Stimulated activated CD4-positive, alpha-beta T cell treated with anti-CD3 and anti-CD28 coated beads, Interleukin-4, amount 100 ng/mL, for 4 hours (primary cell): ENCODE measurements around the gene AGPAT4.
"Not testable (repeated sequence)": the region's sequence is repeated elsewhere in the genome, so short reads cannot be mapped to it uniquely, and the experiment has no call there.

ENCODE experiments used
- DNase-seq, 2 experiments: peaks; one replicate each; pipeline ENCODE4 v3.0.0-alpha.2; 2020

AGPAT4 gene

DNA sequence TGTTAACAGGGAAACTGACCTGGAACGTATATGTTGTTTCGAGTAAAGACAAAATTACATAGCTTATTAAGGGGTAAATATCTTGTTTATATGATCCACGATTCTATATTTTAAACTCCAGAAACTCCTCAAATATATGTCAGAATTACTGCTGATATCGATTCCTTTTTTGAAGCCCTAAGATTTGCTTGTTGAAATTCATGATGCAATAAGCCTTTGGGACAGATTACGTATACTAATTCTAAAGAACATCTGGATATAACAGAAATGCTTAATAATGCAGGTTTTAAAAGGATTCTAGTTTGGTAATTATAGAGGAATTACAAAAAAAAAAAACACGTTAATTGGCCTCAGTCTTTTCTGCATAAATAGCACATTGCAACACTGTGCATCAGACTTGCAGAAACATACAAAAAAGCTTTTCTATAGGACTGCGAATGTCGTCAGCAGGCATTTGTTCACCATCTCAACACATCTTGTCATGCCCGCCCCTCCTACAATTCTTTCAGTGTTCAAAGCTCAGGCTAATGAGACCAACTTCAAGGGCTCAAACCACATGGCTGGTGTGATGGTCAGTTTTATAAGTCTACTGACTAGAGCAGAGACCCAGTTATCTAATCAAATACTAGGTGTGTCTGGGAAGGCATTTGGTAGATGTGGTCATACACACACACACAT, 74.9 kb downstream of the AGPAT4 start:
- DNase-seq: no peak

DNA sequence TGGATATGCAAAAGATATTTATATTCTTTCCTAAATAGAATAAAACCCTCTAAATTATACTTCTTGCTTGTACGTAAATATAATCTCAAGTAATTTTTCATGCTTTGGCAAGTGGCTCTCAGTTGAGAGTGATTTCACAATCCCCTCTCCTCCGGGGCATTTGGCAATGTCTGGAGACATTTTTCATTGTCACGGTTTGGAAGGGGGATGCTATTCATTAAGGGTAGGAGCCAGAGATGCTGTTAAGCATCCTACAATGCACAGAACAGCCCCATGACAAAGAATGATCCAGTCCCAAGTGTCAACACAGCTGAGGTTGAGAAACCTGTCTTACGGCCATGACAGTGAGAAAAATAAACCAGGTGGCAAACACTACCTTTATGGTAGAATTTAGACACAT, 75.7 kb downstream of the AGPAT4 start:
- DNase-seq: no peak

DNA sequence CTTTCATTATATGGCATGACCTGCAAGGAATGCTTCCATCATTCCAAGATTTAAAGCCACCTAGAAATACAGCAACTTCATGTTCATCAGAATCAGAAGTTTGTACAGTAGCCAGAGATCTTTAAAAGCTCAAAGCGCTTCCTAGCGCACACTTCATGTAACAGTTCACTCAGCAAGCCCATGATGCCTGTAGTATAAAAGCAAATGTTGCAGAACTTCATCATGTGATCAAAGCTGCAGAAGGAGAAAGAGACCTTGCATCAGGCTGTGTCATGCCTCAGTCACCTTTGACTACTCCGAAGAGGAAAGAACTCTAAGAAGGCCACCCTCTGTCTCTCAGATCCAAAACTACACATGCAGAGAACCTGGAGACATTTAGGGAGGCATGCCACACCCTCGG, 78.5 kb downstream of the AGPAT4 start:
- DNase-seq: no peak

DNA sequence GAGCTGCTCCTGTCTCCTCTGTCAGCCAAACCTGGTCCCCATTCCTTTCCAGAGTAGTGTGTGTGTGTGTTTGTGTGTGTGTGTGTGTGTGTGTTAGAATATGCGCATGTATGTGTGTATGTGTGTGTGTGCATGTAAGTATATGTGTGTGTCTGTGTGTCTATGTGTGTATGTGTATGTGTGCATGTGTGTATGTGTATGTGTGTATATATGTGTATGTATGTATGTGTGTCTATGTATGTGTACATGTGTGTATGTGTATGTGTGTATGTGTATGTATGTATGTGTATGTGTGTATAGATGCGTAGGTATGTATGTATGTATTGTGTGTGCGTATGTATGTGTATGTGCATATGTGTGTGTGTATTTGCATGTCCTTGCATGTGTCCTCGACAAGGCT, 79.5 kb downstream of the AGPAT4 start:
- no peak for DNase-seq

DNA sequence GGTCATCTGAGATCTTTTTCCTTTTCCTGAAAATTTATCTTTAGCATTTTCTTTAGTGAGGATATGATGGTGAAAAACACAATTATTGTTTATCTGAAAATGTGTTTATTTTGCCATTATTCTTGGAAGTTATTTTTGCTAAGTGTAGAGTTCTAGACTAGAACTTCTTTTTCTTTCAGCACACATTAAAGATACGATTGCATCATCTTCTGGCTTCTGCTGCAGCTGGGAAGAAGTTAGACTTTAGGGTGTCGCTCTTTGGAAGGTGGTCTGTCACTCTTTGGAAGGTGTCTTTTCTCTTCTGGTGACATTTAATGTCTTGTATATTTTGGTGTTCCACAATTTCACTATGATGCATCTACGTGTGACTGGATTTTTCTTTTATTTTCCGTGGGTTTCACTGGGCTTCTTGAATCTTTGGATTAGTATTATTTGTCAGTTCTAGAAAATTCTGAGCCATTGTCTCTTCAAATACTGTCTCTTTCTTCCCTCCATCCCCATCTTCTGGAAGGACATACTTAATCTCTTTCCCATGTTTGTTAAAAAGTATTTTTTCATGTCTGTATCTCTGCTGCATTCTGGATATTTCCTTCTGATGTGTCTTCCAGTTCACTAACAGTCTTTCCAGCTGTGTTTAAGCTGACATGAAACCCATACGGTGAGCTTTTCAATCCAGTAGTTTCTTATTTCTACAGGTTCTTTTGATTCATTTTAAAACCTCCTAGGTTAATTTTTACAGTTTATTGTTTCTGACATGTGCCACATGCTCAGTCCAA, 81.0 kb downstream of the AGPAT4 start:
- DNase-seq: no peak

DNA sequence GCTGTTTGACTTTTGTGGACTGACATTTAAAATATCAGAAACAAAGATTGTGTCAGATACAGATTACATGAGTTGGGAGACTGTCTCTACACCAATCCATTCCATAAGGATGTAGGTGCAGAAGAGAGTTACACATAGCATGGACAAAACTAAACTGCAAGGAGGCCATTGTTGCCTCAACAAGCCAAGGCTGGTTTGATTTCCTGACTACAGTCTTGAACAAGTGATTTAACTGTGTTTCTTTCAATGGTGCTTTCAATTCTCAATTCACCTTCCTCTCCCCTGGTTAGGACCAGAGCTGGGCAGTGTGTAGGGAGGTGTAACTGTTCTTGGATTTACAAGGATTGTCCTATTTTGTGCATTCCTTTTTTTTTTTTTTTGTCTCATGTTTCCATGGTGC, 82.2 kb downstream of the AGPAT4 start:
- DNase-seq: no peak

DNA sequence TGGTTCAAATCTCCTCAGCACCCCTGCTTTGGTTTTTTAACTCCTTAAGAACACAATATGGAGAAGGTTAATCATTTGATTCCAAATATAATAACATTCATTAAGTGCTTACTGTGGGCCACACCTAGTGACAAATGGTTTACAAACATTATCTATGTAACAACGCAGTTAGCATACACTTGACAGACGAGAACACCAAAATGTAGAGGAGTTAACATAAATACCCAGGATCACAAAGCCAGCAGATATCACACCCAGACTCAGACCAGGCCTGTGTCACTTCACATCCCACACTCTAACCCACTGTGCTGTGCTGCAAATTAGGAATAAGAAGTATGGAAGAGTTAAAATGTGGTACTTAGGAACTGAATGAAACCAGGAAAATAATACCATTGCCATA, 82.9 kb downstream of the AGPAT4 start:
- DNase-seq: no peak

DNA sequence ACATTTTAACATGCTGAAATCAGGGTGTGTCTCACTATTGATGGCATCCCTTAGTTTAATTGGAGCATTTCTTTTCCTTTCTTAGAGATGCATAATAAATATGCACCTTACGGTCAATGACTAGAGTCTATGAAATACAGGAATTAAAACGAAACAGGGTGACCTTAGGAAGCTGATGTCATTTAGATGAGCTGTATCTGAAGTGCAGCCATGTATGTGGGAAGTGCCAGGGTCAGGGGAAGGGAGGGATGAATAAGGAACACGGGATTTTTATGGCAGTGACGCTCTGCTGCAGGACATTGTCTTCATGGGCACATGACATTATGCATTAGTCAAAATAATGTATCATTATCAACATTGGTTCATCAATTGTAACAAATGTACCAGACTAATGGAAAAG, 84.0 kb downstream of the AGPAT4 start:
- DNase-seq: no peak

DNA sequence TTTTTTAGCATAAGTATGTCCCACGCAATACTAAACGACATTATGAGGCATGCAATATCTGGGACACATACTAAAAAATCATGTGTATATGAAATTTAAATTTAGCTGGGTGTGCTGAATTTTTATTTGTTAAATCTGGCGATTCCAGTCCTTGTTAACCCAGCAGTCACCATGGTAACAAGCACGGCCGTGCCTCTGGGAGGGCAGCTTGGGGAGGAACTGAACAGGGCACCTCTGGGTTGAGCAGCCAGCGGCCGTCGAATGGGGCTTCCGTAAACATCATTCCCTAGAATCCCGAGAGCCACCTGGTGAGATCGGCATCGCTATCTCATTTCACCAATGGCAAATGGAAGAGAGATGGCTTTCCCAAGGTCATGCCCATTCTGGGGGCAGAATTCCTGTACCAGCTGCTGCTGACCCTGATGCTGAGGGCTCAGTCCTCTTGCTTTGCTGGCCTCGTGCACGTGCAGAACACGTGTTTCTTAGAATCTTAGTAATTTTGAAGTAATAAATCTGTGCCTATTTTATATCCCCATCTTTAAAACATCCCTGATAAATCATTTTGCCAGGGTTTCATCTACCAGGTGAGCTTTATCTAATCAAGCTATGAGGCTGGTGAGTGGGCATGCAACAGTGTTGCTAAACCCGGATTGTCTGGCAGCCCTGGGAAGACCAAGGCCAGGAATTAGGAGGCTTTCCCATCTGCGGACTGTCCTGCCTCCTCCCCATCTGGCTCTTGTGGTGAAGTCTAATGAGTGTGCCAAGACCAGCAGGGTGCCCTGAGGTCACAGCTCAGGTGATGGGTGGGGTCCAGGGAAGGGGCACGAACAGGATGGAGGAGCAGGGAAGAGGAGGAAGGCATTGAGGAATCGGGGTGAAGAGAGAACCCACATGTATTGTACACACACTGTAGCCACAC, 85.1 kb downstream of the AGPAT4 start:
- DNase-seq: no peak

DNA sequence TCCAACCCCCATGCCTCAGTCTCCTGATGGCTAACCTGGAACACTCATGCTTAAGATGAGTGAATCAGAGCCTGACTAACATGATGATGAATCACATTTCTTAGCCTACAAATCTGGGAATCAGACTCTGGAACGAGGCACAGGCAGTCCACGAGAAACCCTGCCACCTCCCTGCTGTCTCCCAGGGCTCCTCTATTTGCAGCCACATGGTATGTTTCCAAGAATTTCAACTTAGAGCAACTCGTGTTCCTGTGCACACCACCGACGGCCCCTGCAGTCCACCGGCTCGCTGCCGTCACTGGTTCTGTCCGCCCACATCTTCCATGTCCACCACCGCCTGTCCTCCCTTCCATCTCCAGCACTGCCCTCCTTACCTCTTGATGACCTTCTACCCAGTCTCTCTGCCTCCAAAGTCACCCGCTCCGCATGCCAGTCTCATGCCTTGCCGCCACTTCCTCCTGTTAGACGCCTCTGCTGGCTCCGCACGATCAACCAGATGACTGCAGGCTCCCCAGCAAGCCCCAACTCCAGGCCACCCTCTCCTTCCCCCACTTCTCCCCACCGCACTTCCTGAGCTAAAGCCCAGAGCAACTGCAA, 87.6 kb downstream of the AGPAT4 start:
- no peak for DNase-seq

DNA sequence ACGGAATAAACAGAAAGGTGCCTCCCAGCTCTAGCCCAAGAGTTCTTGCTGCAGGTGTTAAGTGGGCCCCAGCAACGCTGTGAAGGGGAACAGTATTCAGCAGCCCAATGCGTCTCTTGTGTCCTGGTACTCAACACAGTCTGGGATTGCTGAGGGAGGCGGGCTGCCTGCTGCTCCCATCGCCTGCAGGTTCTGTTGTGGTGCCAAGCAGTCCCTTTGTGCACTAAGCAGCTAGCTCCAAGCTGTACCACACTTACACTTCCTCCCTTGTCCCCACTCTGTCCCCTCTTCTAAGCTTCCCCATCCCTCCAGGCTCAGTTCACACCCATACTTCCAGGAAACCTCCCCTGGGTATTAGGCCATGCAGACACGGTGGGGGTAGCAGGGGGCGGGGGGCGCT, 92.7 kb downstream of the AGPAT4 start:
- no peak for DNase-seq

DNA sequence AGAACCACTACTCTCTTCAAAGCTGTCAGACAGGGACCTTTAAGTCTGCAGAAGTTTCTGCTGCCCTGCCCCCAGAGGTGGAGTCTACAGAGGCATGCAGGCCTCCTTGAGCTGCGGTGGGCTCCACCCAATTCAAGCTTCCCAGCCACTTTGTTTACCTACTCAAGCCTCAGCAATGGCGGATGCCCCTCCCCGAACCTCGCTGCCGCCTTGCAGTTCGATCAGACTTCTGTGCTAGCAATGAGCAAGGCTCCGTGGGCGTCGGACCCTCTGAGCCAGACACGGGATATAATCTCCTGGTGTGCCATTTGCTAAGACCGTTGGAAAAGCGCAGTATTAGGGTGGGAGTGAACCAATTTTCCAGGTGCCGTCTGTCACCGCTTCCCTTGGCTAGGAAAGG, 95.7 kb downstream of the AGPAT4 start:
- not testable (repeated sequence) for DNase-seq

DNA sequence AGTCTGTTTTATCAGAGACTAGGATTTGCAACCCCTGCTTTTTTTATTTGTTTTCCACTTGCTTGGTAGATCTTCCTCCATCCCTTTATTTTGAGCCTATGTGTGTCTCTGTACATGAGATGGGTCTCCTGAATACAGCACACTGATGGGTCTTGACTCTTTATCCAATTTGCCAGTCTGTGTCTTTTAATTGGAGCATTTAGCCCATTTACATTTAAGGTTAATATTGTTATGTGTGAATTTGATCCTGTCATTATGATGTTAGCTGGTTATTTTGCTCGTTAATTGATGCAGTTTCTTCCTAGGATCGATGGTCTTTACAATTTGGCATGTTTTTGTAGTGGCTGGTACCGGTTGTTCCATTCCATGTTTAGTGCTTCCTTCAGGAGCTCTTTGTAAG, 97.4 kb downstream of the AGPAT4 start:
- not testable (repeated sequence) for DNase-seq

DNA sequence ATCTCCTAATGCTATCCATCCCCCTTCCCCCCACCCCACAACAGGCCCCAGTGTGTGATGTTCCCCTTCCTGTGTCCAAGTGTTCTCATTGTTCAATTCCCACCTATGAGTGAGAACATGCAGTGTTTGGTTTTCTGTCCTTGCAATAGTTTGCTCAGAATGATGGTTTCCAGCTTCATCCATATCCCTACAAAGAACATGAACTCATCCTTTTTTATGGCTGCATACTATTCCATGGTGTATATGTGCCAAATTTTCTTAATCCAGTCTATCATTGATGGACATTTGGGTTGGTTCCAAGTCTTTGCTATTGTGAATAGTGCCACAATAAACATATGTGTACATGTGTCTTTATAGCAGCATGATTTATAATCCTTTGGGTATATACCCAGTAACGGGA, 101.1 kb downstream of the AGPAT4 start:
- not testable (repeated sequence) for DNase-seq

DNA sequence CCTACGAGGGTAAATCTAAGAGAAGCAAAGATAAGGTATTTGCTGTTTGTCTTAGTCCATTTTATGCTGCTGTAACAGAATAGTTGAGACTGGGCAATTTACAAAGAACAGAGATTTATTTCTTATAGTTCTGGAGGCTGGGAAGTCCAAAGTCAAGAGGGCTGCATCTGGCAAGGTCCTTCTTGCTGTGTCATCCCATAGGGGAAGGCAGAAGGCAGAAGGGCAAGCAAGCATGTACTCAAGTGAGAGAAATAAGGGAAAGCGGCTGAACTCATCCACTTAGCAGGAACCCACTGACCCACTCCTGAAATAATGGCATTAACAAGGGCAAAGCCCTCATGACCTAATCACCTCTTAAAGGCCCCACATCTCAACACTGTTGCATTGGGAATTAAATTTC, 102.7 kb downstream of the AGPAT4 start:
- DNase-seq: no peak

DNA sequence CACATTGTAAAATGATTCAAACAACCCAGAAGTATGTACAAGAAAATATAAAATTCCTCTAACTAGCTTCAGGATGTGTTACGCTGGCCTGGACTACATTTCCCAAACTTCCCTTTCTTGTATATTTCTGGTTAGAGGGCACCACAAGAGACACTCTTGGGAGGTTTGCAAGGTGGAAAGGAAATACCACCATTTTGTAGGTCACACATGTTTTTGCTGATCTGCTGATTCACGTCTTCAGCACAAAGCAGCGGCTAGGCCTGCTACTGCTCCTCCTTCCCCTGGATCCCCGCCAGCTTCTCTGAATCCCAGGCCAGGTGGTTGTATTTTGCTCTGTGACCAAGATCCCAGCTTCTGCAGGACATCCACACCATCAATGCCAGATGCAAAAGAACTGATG, 104.2 kb downstream of the AGPAT4 start:
- no peak for DNase-seq

DNA sequence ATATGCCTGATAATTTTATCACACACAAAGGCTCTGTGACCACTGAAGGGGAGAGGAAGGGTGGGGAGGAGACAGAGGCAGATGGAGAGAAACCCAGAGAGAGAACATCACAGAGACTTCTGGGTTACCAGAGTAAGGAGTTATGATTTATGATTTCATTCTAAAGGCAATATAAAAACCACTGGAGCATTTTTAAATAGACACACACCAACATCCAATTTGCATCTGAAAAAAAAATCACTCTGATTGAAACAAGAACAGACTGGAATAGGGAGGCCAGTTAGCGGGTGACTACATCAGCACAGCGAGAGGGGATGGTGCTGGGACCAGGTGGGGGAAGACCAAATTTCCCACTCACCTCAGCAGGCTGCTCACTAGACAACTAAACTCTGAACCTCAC, 104.8 kb downstream of the AGPAT4 start:
- no peak for DNase-seq

DNA sequence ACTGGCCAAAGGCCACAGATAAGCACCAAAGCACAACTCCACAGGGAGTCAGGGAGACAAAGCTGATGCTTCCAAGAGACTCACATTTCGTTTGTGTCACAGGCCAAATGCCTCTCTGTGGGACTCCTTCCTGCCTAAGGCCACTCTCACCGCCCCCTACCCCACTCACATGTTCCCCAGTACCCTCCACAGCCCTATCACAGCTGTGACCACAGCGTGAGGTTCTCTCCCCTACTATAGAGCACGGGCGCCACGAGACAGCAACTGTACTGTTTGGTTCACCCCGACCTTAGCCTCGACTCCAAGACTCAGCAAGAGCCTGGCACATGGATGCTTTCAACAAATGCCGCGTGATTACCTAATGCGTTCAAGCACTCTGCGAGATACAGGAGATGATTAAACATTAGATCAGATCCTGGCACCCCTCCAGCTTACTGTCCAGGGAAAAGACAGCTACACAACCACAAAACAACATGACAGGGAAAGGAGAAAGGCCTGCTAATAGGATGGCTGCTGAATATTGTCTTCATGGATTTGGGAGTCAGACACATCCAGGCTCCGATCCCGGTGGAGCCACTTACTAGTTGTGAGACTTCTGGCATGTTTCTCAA, 105.5 kb downstream of the AGPAT4 start:
- no peak for DNase-seq

DNA sequence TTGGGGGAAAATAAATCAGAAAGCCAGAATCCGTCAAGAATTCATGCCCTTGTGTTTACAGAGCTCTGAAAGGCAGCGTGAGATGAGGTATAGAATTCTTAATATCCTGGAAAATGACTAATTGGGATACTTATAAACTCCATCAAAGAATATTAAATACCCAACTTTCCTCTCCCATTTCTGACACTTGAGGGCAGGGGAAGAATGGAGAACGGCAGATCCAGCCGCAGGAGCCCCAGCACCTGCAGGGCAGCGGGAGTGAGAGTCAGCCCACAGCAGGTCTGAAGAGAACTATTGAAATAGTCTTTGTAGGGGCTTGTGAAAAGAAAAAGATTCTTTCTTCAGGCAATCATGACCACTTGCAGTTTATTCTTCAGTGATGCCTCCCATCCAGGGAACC, 107.2 kb downstream of the AGPAT4 start:
- no peak for DNase-seq

DNA sequence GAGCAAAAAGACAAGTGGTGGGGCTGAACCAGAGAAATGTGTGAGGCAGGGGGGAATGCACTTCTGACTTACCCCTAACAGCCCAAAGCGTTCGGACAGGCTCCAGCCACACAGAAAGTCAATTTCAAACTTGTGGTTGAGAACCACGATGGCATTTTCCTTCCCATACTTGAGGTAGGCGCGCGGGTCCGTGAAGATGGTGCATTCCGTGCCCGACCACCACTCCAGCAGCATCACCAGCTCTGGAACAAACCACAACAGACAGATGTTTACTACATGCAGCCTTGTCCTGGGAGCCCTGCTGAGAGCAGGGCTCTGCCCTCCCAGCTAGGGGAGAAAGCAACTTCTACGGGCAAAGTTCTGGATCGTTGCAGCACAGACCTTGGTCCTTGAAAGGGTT, 107.7 kb downstream of the AGPAT4 start:
- no peak for DNase-seq

DNA sequence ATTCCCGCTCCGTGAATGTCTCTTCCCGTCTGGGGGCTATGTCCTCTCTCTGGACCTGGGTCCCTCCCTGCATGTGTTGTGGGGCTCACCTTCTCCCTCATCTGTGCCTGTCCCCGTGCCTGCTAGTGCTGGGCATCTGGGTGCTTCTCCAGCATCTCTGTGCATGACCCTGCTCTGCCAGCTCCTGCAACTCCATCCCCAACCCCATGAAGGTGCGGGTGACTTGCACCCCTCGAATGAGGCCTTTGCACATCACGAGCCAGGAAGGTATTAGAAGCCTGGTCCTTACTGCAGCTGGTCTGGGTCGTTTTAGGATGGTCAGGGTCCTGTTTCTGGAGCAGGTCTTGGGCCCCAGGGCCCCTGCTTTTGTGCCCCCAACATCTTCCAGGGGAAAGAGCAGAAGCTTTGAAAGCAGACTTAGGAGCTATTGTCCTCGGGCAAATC, 109.7 kb downstream of the AGPAT4 start:
- no peak for DNase-seq

DNA sequence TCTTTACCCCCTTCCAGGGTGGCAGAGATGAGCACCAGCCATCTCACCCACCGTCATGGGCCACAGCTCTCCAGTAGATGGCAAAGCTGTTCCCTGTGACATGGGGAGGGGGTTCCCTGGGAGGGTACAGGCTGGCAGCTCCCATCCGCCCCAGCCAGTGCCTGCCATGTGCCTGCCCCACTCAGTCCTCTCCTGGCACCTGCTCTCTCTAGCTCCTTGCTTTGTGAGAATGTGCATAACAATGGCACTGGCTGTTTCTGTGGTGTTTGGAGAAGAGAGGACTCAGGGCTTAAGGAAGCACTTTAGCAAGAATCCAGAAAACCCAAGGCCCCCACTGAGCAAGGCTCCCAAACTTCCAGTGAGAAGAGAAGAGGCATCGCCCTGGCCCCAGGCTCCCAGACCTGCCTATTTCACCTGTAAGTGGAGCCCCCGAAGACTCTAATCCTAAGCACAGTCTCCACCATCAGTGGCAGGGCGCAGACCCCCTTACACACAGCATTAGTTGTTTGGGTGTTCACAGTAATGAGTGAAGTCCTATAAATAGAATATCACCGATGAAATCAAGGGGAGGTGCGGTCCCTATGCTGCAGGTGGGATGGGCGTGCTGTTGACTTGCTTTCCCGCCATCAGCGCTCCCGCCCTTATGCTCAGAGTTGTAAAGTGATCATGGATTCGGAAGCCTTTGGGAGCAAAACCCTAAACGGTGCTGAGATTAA, 110.2 kb downstream of the AGPAT4 start:
- DNase-seq: no peak
